Smooth muscle cell (in vitro differentiated cells): ENCODE data around the gene TIMM22. TPM values are rescaled to one million over a fixed set of nuclear protein-coding genes. Genes with fewer than 3 reads are reported as not detected.
"Not testable (repeated sequence)": the region's sequence is repeated elsewhere in the genome, so short reads cannot be mapped to it uniquely, and the experiment has no call there.

ENCODE experiments used
- DNase-seq: peaks from one replicate; lab custom pipeline; 2025; ENCODE audit not compliant: unreplicated experiment; lab: John Stamatoyannopoulos, UW
- H2AFZ ChIP-seq: fragments of 200-600 bp; sonication (generic); 2 replicates; pipeline ENCODE4 v1.6.0; 2016; ENCODE audit warnings: antibody characterized with exemption, low read depth, mild to moderate bottlenecking
- H3F3A ChIP-seq: fragments of 200-600 bp; sonication (generic); 2 replicates; pipeline ENCODE4 v1.6.0; 2017; ENCODE audit warnings: antibody characterized with exemption, low read depth
- H3K27ac ChIP-seq: fragments of 200-600 bp; sonication (generic); 2 replicates; pipeline ENCODE4 v1.5.1; 2016; ENCODE audit warnings: low read depth, mild to moderate bottlenecking
- H3K27me3 ChIP-seq: fragments of 200-600 bp; sonication (generic); 2 replicates; pipeline ENCODE4 v1.6.1; 2016; ENCODE audit warnings: low read depth, mild to moderate bottlenecking
- H3K36me3 ChIP-seq: fragments of 200-600 bp; sonication (generic); 2 replicates; pipeline ENCODE4 v1.5.1; 2016; ENCODE audit warnings: low read depth
- H3K4me1 ChIP-seq: fragments of 200-600 bp; sonication (generic); 2 replicates; pipeline ENCODE4 v1.5.1; 2016; ENCODE audit warnings: low read depth
- H3K4me2 ChIP-seq: fragments of 200-600 bp; sonication (generic); 2 replicates; pipeline ENCODE4 v1.6.0; 2016; ENCODE audit warnings: mild to moderate bottlenecking
- H3K4me3 ChIP-seq: fragments of 200-600 bp; sonication (generic); 2 replicates; pipeline ENCODE4 v1.5.1; 2016; ENCODE audit warnings: mild to moderate bottlenecking
- H3K79me2 ChIP-seq: fragments of 200-600 bp; sonication (generic); 2 replicates; pipeline ENCODE4 v1.6.0; 2016; ENCODE audit warnings: low read depth, mild to moderate bottlenecking
- H3K9ac ChIP-seq: fragments of 200-600 bp; sonication (generic); 2 replicates; pipeline ENCODE4 v1.6.0; 2016; ENCODE audit warnings: low read depth
- H3K9me3 ChIP-seq: fragments of 200-600 bp; sonication (generic); replicated peaks from 2 replicates; pipeline ENCODE4 v1.5.1; 2016; ENCODE audit warnings: low read depth
- H4K20me1 ChIP-seq: fragments of 200-600 bp; sonication (generic); 2 replicates; pipeline ENCODE4 v1.6.0; 2016; ENCODE audit warnings: low read depth
- CTCF ChIP-seq: fragments of 200-600 bp; sonication (generic); IDR thresholded peaks from 2 replicates; pipeline ENCODE4 v1.5.1; 2017; ENCODE audit warnings: borderline replicate concordance, mild to moderate bottlenecking, antibody characterized with exemption; ENCODE audit not compliant: insufficient read depth, poor library complexity, severe bottlenecking
- WGBS: methylation state at CpG from one replicate; pipeline ENCODE4 v1.1.7; 2016; ENCODE audit warnings: low lambda C conversion rate; 5-methylcytosine and 5-hydroxymethylcytosine counted together
- polyA plus RNA-seq: library from polyadenylated mRNA; unstranded; fragments of >200 nt; fragmentation: Nextera tagmentation; extraction: Ambion mirVana; gene quantifications from 2 replicates; pipeline ENCODE4 v1.2.1, GENCODE V29; 2016
- total RNA-seq: library from RNA; depleted of rRNA; stranded (reverse); fragments of >200 nt; gene quantifications from 2 replicates; pipeline ENCODE4 v1.2.3, GENCODE V29; 2014

Gene TIMM22
- total and polyA plus RNA-seq, 2 experiments from 2014 or later, result 13.7 to 24.0 TPM

DNA sequence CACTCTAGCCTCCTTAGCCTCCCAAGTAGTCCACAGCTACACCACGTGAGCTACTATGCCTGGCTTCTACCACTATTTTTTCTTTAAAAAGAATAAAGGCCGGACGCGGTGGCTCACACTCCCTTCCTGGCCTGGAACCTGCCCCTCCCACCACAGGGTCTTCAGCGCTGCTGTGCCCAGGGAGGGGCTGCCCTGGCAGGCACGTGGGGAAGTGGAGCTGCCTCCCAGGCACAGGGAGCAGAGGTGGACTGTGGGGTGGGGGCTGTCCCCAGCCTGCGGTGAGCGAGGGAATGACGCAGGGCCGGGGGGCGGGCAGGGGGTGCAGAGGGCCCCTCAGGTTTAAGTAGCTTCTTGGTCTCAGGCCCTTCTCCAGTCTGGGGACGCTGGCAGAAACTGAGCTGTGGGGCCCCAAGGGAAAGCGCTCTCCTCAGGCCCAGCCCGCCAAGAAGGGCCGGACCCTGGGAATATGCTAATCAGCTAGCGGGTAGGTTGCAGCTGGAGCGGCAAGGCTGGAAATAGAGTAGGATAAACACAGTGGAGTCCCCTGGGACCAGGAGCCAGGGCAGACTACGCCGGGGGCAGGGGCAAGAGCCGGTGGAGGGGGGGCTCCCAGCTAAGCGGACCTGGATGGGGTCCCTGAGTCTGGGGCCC is 46.8 kb downstream of the TIMM22 start:
- Histone ChIP-seq H3K9ac (no peak overlapping the region), H3K79me2 (no peaks in the 10 kb centered on the region), H3K9me3 (no peaks in the 10 kb centered on the region), H3K27ac (no peak overlapping the region), H3K4me1 (peaks cover 4% of the 10 kb centered on the region), H3K4me3 (no peak overlapping the region), H3K4me2 (no peak overlapping the region), H4K20me1 (peaks cover 54% of the 10 kb centered on the region), H3F3A (no peaks in the 10 kb centered on the region), H2AFZ (no peak overlapping the region), H3K36me3 (no peaks in the 10 kb centered on the region), H3K27me3 (no peaks in the 10 kb centered on the region)
- no peak for TF ChIP-seq CTCF
- 49% methylated on average over 21 of the region's 21 CpGs for WGBS
- DNase-seq, result no peak

DNA sequence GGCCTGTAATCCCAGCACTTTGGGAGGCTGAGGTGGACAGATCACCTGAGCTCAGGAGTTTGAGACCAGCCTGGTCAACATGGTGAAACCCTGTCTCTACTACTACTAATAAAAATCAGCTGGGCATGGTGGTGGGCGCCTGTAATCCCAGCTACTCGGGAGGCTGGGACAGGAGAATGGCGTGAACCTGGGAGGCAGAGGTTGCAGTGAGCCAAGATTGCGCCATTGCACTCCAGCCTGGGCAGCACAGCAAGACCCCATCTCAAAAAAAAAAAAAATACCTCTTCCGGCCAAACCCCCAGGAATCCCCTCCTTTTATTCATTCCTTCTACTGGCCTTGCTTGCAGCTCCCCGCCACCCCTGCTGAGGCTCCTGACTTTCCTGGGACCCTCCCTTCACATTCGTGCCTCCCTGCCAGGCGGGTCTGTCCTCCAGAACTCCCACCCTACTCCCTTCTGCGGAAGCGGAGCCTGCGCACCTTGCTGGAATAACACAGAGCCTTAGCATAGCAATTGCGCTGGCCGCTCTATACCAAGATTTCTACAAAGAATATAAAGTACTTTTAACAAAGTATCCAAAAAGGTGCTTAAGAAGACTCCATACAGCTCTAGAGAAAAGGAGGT is 47.6 kb downstream of the TIMM22 start:
- 93% methylated on average over 13 of the region's 13 CpGs for WGBS
- H3K9me3 ChIP-seq, H3K27ac ChIP-seq, H2AFZ ChIP-seq, H3K79me2 ChIP-seq, H3K36me3 ChIP-seq, H3K9ac ChIP-seq, H3K4me1 ChIP-seq, H3K4me2 ChIP-seq, DNase-seq, H3K27me3 ChIP-seq, H3K4me3 ChIP-seq, H3F3A ChIP-seq: not testable (repeated sequence)
- peaks cover 46% of the 10 kb centered on the region for H4K20me1 ChIP-seq

DNA sequence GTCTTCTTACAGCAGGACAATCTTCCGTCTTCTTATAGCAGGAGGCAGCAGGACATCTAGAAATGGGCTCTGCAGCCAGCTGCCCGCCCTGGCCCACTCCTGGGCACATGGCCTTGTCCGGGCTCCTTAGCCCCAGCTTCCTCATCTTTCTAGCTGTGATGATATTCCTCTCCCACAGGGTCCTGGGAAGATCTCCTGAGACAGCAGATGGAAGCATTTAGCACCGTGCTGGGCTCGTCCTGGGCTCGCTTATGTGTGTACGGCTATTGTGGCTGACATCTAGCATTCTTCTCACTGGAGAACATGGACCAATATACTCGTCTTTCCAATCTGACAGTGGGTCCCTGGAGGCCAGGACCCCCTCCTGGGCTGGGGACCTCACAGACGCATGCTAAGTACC is 48.5 kb downstream of the TIMM22 start:
- no peak overlapping the region for H3K27ac ChIP-seq
- no peak for DNase-seq
- no peak for TF ChIP-seq CTCF
- H2AFZ ChIP-seq, result no peak overlapping the region
- no peak overlapping the region for H3K4me3 ChIP-seq
- H3K79me2 ChIP-seq, result no peaks in the 10 kb centered on the region
- H4K20me1 ChIP-seq, result peaks cover 37% of the 10 kb centered on the region
- no peak overlapping the region for H3K9ac ChIP-seq
- no peak overlapping the region for H3K4me2 ChIP-seq
- H3K36me3 ChIP-seq, result no peaks in the 10 kb centered on the region
- no peaks in the 10 kb centered on the region for H3K27me3 ChIP-seq
- peaks cover 4% of the 10 kb centered on the region for H3K4me1 ChIP-seq
- 95% methylated on average over 9 of the region's 9 CpGs for WGBS
- no peaks in the 10 kb centered on the region for H3F3A ChIP-seq
- H3K9me3 ChIP-seq, result no peaks in the 10 kb centered on the region

DNA sequence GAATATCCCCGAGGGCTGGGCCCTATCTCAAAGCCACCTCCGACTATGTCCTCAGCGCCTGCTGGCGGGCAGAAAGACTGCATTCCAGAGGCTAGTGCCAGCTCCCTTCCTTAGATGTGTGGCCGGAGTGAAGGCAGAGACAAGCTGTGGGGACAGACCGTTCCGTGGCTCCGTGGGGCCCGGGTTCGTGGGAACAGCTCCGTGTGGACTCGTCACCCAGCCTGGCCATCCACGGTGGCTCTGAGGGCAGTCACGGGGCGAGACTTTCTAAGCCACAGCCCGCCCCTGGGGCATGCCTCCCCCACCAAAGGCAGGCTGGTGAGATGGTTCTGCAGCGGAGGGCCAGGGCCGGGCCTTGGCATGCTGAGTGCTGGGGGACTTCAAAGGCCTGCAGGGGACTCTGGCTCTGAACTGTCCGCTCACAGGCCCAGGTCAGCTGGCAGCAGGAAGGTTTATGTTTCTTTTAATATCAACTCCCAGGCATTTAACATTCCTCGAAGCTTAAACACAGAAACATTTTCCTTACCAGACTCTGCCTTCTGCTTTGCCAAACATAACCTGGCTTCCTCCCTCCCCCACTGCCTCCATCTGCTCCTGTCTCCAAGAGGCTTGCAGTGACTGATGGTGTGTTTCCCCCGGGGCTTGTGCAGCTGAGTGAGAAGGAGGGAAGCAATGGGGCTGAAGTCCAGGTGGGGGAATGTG is 50.4 kb downstream of the TIMM22 start:
- Histone ChIP-seq H2AFZ (no peak overlapping the region), H3K36me3 (no peaks in the 10 kb centered on the region), H3K4me3 (no peak overlapping the region), H3K27me3 (no peaks in the 10 kb centered on the region), H3K4me2 (no peak overlapping the region), H3K9me3 (no peaks in the 10 kb centered on the region), H3K27ac (no peak overlapping the region), H3K9ac (no peak overlapping the region), H3K4me1 (peaks cover 4% of the 10 kb centered on the region), H3K79me2 (no peaks in the 10 kb centered on the region), H3F3A (no peaks in the 10 kb centered on the region), H4K20me1 (peaks cover 22% of the 10 kb centered on the region)
- no peak for TF ChIP-seq CTCF
- WGBS, result 83% methylated on average over 21 of the region's 21 CpGs
- no peak for DNase-seq
